NOMO-1 treated with dmso at 0.1 percent for 144 hours (cell line): ENCODE data around the gene SPTBN1.
A peak's percentile ranks its signal among the peaks of the same experiment; 100 is the strongest.
"Not testable (repeated sequence)": the region's sequence is repeated elsewhere in the genome, so short reads cannot be mapped to it uniquely, and the experiment has no call there.

Experiments
- DNase-seq: peaks from one replicate; lab custom pipeline; 2025; ENCODE audit not compliant: unreplicated experiment; lab: John Stamatoyannopoulos, UW

SPTBN1 gene

DNA sequence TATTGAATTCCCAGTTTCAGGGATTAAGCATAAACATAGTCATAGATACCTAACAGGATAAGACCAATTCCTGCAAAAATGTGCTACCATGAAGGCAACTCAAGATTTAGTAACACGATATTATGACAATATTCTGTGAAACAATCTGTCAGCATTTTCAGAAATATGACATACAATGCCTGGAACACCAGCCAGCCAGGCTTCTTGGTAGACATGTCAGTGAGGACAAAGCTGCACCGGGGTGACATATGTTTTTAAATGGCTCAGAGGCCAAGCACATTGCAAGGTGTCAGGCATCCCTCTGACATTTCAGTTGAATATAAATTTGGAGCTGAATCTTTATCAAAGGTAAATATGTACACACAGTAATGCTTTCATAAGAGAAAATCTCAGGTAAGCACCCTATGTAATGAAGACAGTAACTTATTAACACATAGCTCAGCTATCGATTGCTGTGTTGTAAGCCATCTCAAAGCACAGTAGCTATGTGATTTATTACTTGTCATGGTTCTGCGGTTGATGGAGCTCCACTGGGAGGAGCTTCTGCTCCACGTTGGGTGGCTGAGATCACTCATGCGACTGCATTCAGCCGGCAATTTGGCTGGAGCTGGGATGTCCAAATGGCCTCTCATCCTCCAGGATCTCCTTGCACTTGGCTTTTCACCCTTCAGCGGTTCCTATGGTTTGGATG lies 235.5 kb downstream of the SPTBN1 start:
- DNase-seq, result peak; percentile 26

- DNase-seq, result no peak
Observed at GRCh38 chr2:54692556-54692955, 236.4 kb downstream of the SPTBN1 start.

DNA sequence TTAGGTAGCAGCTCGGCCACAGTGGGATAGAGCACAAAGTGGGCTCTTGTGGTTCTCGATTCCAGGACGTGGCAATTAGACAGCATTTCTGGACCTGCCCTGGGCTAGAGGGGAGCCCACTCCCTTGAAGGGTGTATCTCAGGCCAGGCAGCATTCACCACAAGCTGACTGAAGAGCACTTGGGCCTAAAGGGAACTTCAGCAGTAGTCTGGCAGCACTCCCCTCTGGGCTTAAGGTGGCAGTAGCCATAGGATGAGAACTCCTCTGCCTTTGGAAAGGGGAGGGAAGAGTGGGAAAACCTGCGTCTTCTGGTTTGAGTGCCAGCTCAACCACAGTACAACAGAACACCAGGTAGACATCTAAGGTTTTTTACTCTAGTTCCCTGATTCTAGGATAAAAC lies 239.3 kb downstream of the SPTBN1 start:
- no peak for DNase-seq

- no peak for DNase-seq
Observed at GRCh38 chr2:54697934-54698333, 241.8 kb downstream of the SPTBN1 start.

GRCh38 chr2:54698926-54699325 lies 242.8 kb downstream of the SPTBN1 start:
- not testable (repeated sequence) for DNase-seq

GRCh38 chr2:54699665-54700064 lies 243.5 kb downstream of the SPTBN1 start:
- DNase-seq, result no peak

GRCh38 chr2:54701029-54701428 lies 244.9 kb downstream of the SPTBN1 start:
- no peak for DNase-seq

- DNase-seq, result no peak
Observed at GRCh38 chr2:54704238-54704637, 248.1 kb downstream of the SPTBN1 start.

DNA sequence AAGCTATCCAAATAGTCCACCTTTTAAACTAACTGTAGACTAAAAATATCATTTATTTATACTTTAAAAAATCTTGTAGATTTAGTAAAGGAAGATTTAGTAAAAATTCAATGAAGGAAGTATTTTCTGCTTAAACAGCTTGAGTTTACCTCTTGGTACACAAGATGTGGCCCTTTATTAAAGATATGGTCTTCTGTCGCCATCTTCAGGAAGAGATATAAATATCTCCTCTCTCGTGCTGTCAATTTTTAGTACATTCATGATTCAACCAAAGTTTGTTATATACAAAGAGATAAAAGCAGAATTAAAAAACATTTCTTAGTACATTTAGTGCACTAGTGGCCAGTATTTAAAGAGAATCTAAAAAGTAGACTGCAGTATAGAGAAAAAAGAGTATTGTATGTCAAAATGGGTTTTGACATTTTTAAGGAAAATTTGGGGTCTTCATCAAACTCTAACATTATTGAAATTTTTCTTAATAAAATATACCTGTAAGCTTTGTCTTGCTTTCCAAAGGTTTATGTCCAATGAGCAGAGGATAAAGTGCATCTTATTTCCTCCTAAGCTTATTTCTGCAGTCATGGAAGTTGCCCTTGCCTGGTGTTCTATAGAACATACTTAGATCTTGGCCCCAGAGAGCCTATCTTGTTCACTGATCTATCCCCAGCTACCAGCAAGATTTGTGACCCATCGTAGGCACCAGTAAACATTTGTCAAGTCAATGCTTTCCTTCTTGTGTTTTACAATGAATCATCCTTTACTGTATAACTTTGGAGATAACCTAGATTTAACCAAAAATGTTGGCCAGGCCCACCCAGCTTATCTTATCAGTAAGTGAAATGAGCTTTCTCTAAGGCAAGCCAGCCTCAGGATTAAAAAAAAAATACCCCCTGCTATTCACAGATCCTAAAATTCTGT lies 248.8 kb downstream of the SPTBN1 start:
- no peak for DNase-seq

GRCh38 chr2:54706622-54707021 lies 250.5 kb downstream of the SPTBN1 start:
- DNase-seq, result no peak

DNA sequence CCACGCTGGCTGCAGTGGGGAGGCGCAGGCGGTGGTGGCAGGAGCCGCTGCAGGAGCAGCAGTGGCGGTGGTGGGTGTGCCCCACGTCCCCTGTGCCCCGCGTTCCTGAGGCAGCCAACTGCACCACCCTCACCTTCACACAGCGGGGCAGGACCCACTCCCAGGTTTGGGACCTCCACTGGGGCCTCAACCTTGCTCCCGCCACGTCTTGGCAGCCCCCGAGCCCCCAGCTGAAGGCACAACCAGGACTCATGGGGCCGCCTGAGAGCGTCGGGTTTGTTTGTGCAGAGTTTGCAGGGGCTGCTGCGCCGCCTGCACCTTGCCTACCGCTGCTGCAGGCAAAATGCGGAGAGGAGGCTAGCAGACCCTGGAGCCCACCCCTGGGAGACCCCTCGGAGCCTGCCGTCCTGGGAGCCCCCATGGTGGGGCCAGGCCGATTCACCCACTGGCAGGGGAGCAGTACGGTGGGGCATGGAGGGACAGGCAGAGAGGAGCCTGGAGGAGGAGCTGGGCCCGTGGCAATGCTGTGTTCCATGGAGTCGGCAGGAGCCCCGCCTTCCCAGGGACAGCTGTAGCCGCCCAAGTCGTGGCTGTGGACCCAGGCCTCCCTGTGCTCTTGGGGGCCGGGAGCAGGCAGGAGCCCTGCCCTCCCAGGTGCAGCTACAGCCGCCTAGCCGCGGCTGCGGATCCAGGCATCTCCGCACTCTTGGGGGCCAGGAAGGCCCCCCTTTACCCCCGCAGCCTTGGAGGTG lies 252.6 kb downstream of the SPTBN1 start:
- no peak for DNase-seq

DNA sequence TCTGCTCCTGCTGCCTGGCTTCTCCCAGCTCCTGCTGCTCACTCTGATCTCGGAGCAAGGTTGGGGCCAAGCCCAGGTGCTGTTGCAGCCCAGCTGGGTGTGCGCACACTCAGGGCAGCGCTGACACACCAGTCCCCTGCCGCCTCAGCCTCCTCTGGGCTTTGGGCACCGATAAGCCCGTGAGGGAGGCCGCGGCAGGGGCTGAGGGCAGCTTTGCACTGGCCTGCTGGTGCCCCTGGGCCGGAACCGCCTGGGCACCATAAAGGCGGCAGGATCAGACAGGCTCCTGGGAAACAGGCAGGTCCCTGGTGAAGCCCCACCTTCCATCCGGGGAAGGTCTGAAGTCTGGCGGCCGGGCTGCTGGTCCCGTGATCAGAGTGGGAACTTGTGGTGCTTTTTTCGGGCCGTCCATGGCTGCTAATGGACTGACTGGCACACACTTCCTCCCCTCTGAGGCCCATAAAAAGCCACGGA lies 253.2 kb downstream of the SPTBN1 start:
- no peak for DNase-seq

DNA sequence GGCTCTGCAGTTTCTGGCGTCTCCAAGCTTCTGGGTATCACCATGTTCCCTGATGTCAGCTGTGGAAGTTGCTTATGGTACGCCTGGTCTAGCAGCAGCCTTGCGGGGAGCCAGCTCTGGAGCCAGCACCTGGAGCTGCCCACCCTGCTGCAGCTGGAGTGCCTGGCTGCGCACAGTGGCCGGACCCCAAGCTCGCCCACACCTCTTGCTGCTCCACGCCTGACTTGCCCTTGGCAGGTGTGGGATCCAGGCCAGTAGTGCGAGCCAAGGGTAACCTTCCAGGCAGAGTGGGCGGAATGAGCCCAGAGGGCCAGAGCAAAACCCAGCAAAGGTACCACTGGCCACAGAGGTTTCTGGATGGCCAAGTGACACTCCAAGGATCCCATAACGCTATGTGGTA lies 254.1 kb downstream of the SPTBN1 start:
- DNase-seq, result no peak

- DNase-seq, result no peak
Observed at GRCh38 chr2:54712516-54712915, 256.4 kb downstream of the SPTBN1 start.

- DNase-seq, result no peak
Observed at GRCh38 chr2:54714996-54715395, 258.9 kb downstream of the SPTBN1 start.

DNA sequence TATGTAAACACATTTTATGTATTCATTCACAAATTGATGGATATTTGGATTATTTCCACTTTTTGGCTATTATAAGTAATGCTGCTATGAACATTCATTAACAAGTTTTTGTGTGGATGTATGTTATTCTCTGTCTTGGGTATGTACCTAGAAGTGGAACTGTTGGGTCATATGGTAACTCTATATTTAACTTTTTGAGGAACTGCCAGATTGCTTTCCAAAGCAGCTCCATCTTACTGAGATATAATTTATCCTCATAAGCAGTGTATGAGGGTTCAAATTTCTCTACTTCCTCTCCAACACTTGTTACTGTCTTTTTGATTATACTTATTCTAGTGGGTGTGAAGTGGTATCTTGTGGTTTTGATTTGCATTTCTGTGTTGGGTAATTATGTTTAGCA lies 260.2 kb downstream of the SPTBN1 start:
- DNase-seq, result no peak

DNA sequence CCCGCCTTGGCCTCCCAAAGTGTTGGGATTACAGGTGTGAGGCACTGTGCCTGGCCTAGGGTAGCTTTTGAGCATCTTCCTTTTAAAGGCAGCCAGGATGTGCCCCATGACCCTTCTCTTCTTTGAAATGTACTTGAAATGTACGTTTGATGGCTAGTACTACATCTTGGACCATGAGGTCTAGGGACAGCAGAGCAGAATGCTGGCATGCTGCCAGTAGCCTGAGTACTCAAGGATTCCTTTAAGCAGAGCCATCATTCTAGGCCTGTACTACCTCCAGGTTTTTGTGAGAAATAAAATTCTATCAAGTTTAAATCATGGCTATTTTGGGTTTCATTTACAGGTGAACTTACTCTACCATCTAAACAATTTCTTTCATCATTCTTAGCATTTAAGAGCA lies 264.4 kb downstream of the SPTBN1 start:
- no peak for DNase-seq
